Upper lobe of left lung (tissue), 6 donors: ENCODE results near the gene KIF2A. TPM values are rescaled to one million over a fixed set of nuclear protein-coding genes. Genes with fewer than 3 reads are reported as not detected.

ENCODE experiments used
- ATAC-seq, 2 donors: fragments of 200-7000 bp; cut with Tn5 transposase; one replicate each; pipeline ENCODE4 v1.9.1; 2022; ENCODE audit warnings: mild to moderate bottlenecking in 2 of 2, moderate library complexity in 2 of 2; ENCODE audit not compliant: low FRiP score in 2 of 2
- DNase-seq, 2 donors: peaks; one replicate each; pipeline ENCODE4 v3.0.0-alpha.2; 2019 to 2020
- H3K27ac ChIP-seq, 4 donors: fragments of 200-600 bp; sonication (generic); one replicate each; pipeline ENCODE4 v1.5.1; 2016 to 2019
- H3K27me3 ChIP-seq, 4 donors: fragments of 200-600 bp; sonication (generic); one replicate each; pipeline ENCODE4 v1.5.1; 2017 to 2019
- H3K36me3 ChIP-seq, 4 donors: fragments of 200-600 bp; sonication (generic); one replicate each; pipeline ENCODE4 v1.5.1; 2016 to 2019
- H3K4me1 ChIP-seq, 4 donors: fragments of 200-600 bp; sonication (generic); one replicate each; pipeline ENCODE4 v1.5.1; 2018 to 2019
- H3K4me3 ChIP-seq, 4 donors: fragments of 200-600 bp; sonication (generic); one replicate each; pipeline ENCODE4 v1.5.1; 2017 to 2019; ENCODE audit warnings: mild to moderate bottlenecking in 2 of 4, moderate library complexity in 1 of 4
- H3K9me3 ChIP-seq, 4 donors: fragments of 200-600 bp; sonication (generic); one replicate each; pipeline ENCODE4 v1.5.1; 2018 to 2019
- CTCF ChIP-seq, 6 experiments: fragments of 450-650 bp in 4 of 6; fragments of 200-600 bp in 2 of 6; sonication (generic) in 2 of 6; IDR thresholded peaks; one replicate each; pipeline ENCODE4 v1.5.1; 2016 to 2019; ENCODE audit warnings: antibody characterized with exemption in 6 of 6
- EP300 ChIP-seq, 4 donors: sonication (generic); formaldehyde crosslinking; IDR thresholded peaks; one replicate each; pipeline ENCODE4 v1.5.1; 2017; ENCODE audit warnings: antibody characterized with exemption in 4 of 4, control low read depth in 2 of 4
- POLR2A ChIP-seq, 4 donors: fragments of 450-650 bp; IDR thresholded peaks; one replicate each; pipeline ENCODE4 v1.5.1; 2016 to 2017; ENCODE audit warnings: antibody characterized with exemption in 4 of 4, mild to moderate bottlenecking in 2 of 4
- POLR2AphosphoS5 ChIP-seq, 2 donors: sonication (generic); formaldehyde crosslinking; IDR thresholded peaks; one replicate each; pipeline ENCODE4 v1.5.1; 2017; ENCODE audit warnings: antibody characterized with exemption in 2 of 2
- WGBS, 2 donors: methylation state at CpG; one replicate each; pipeline ENCODE4 v1.1.5; 2017 to 2018; 5-methylcytosine and 5-hydroxymethylcytosine counted together
- total RNA-seq, 6 donors: library from RNA; depleted of rRNA in 4 of 6; stranded (reverse); fragments of >200 nt in 4 of 6; gene quantifications; one replicate each; pipeline versions ENCODE4 v1.1.0 to v1.2.1, GENCODE V29; 2016 to 2021
- donor health status: DM: no; HTN: no; CAD: no; lungs with moderate emphysema.
- donor health status: DM: no; HTN: yes; CAD: no; lungs with severe emphysema.

KIF2A gene
- total RNA-seq, 6 donors from 2014 or later: 16.8 to 61.2 (median 23.7) TPM

- ATAC-seq (no peak), DNase-seq (no peak)
- WGBS, 2 donors: 94 to 96% methylated on average over 3 of the region's 3 CpGs
- Histone ChIP-seq H3K9me3 (no peaks in the 10 kb centered on the region), H3K27ac (no peak overlapping the region), H3K27me3 (no peaks in the 10 kb centered on the region), H3K36me3 (peaks cover 0 to 52% (median 14%) of the 10 kb centered on the region in 4 donors), H3K4me3 (no peak overlapping the region), H3K4me1 (no peaks in the 10 kb centered on the region)
- TF ChIP-seq EP300 (IDR thresholded peaks at IDR 0.05) (no peak), POLR2A (IDR thresholded peaks at IDR 0.05) (no peak), POLR2AphosphoS5 (IDR thresholded peaks at IDR 0.05) (no peak), CTCF (IDR thresholded peaks at IDR 0.05) (no peak)
Observed at GRCh38 chr5:62372600-62372999, 66.6 kb downstream of the KIF2A start.

GRCh38 chr5:62373382-62373781 is 67.4 kb downstream of the KIF2A start:
- no peaks in the 10 kb centered on the region for H3K27me3 ChIP-seq
- no peak for ATAC-seq
- no peaks in the 10 kb centered on the region for H3K4me1 ChIP-seq
- no peak overlapping the region for H3K27ac ChIP-seq
- peaks cover 0 to 54% (median 18%) of the 10 kb centered on the region in 4 donors for H3K36me3 ChIP-seq
- WGBS, 2 donors: 89 to 95% methylated on average over 3 of the region's 3 CpGs
- H3K9me3 ChIP-seq: no peaks in the 10 kb centered on the region
- no peak for DNase-seq
- no peak for TF ChIP-seq POLR2AphosphoS5 (IDR thresholded peaks at IDR 0.05)
- no peak for TF ChIP-seq POLR2A (IDR thresholded peaks at IDR 0.05)
- no peak for TF ChIP-seq CTCF (IDR thresholded peaks at IDR 0.05)
- no peak for TF ChIP-seq EP300 (IDR thresholded peaks at IDR 0.05)
- no peak overlapping the region for H3K4me3 ChIP-seq

GRCh38 chr5:62374090-62374489 is 68.1 kb downstream of the KIF2A start:
- ATAC-seq (no peak), DNase-seq (no peak)
- 93 to 96% methylated on average over 1 of the region's 1 CpG for WGBS, 2 donors
- H3K4me3 ChIP-seq: no peak overlapping the region
- TF ChIP-seq CTCF (IDR thresholded peaks at IDR 0.05): no peak
- TF ChIP-seq EP300 (IDR thresholded peaks at IDR 0.05): no peak
- no peak for TF ChIP-seq POLR2A (IDR thresholded peaks at IDR 0.05)
- no peak for TF ChIP-seq POLR2AphosphoS5 (IDR thresholded peaks at IDR 0.05)
- H3K4me1 ChIP-seq: no peaks in the 10 kb centered on the region
- H3K27ac ChIP-seq: no peak overlapping the region
- H3K36me3 ChIP-seq: peaks cover 0 to 61% (median 22%) of the 10 kb centered on the region in 4 donors
- no peaks in the 10 kb centered on the region for H3K27me3 ChIP-seq
- no peaks in the 10 kb centered on the region for H3K9me3 ChIP-seq

- H3K36me3 ChIP-seq: peaks cover 0 to 76% (median 22%) of the 10 kb centered on the region in 4 donors
- no peak for TF ChIP-seq POLR2AphosphoS5 (IDR thresholded peaks at IDR 0.05)
- TF ChIP-seq CTCF (IDR thresholded peaks at IDR 0.05): no peak
- TF ChIP-seq EP300 (IDR thresholded peaks at IDR 0.05): no peak
- no peak for TF ChIP-seq POLR2A (IDR thresholded peaks at IDR 0.05)
- no peak for DNase-seq
- no peaks in the 10 kb centered on the region for H3K4me1 ChIP-seq
- H3K27me3 ChIP-seq: no peaks in the 10 kb centered on the region
- H3K9me3 ChIP-seq: no peaks in the 10 kb centered on the region
- H3K27ac ChIP-seq: no peak overlapping the region
- H3K4me3 ChIP-seq: no peak overlapping the region
- no peak for ATAC-seq
Observed at GRCh38 chr5:62375627-62376026, 69.6 kb downstream of the KIF2A start.

GRCh38 chr5:62376064-62376463 is 70.1 kb downstream of the KIF2A start:
- TF ChIP-seq POLR2AphosphoS5 (IDR thresholded peaks at IDR 0.05) (no peak), POLR2A (IDR thresholded peaks at IDR 0.05) (no peak), CTCF (IDR thresholded peaks at IDR 0.05) (no peak), EP300 (IDR thresholded peaks at IDR 0.05) (no peak)
- Histone ChIP-seq H3K27ac (no peak overlapping the region), H3K4me1 (no peaks in the 10 kb centered on the region), H3K4me3 (no peak overlapping the region), H3K9me3 (no peaks in the 10 kb centered on the region), H3K27me3 (no peaks in the 10 kb centered on the region), H3K36me3 (peaks cover under 1 to 80% (median 24%) of the 10 kb centered on the region in 4 donors)
- no peak for ATAC-seq
- 93 to 98% methylated on average over 3 of the region's 3 CpGs for WGBS, 2 donors
- DNase-seq: no peak
